Measurements from ENCODE around the gene GPR149.

- TF ChIP-seq POLR2A (IDR thresholded peaks at IDR 0.05; ENCODE audit: extremely low read depth, insufficient read length) (no peak), CTCF (IDR thresholded peaks at IDR 0.05; ENCODE audit: low read depth, low read length) (no peak)
These were observed 128.4 kb downstream of the GPR149 start for GRCh38 chr3:154301561-154301960.
